Measurements from ENCODE around the gene MOB4.
"Not testable (repeated sequence)": the region's sequence is repeated elsewhere in the genome, so short reads cannot be mapped to it uniquely, and the experiment has no call there.

Gene MOB4

GRCh38 chr2:197515739-197516392, at the start of gene MOB4:
TSS of gene MOB4 (plus strand) at chr2:197516066. CDS start at chr2:197516087, 21 bp downstream.
- DNase-seq (ENCODE audit: low read depth), result peak; percentile 90

- DNase-seq (ENCODE audit: low read depth), result no peak
Observed at GRCh38 chr2:197472166-197472565, 43.7 kb upstream of the MOB4 start.

- DNase-seq (ENCODE audit: low read depth), result no peak
Observed at GRCh38 chr2:197477797-197478196, 38.1 kb upstream of the MOB4 start.

- no peak for DNase-seq (ENCODE audit: low read depth)
Observed at GRCh38 chr2:197480165-197481036, 35.5 kb upstream of the MOB4 start.

- not testable (repeated sequence) for DNase-seq (ENCODE audit: low read depth)
Observed at GRCh38 chr2:197484248-197484647, 31.6 kb upstream of the MOB4 start.

- DNase-seq (ENCODE audit: low read depth), result no peak
Observed at GRCh38 chr2:197486175-197486574, 29.7 kb upstream of the MOB4 start.

GRCh38 chr2:197487385-197487784, 28.5 kb upstream of the MOB4 start:
- no peak for DNase-seq (ENCODE audit: low read depth)

- no peak for DNase-seq (ENCODE audit: low read depth)
Observed at GRCh38 chr2:197495433-197496134, 20.3 kb upstream of the MOB4 start.

GRCh38 chr2:197496695-197497094, 19.2 kb upstream of the MOB4 start:
- DNase-seq (ENCODE audit: low read depth), result no peak

- no peak for DNase-seq (ENCODE audit: low read depth)
Observed at GRCh38 chr2:197497326-197497725, 18.5 kb upstream of the MOB4 start.

- no peak for DNase-seq (ENCODE audit: low read depth)
Observed at GRCh38 chr2:197498235-197498936, 17.5 kb upstream of the MOB4 start.

GRCh38 chr2:197498937-197499593, 16.8 kb upstream of the MOB4 start:
- DNase-seq (ENCODE audit: low read depth), result peak; percentile 36

- DNase-seq (ENCODE audit: low read depth), result peak; percentile 96
Observed at GRCh38 chr2:197499594-197500502, 16.0 kb upstream of the MOB4 start, which contains the start of the genes HSPD1 and HSPE1. TSS of gene HSPD1 (minus strand) at chr2:197499840. CDS start at chr2:197498848, 992 bp downstream. TSS of gene HSPE1 (plus strand) at chr2:197500379. CDS start at chr2:197500437, 58 bp downstream.

GRCh38 chr2:197500503-197501131, 15.2 kb upstream of the MOB4 start:
- DNase-seq (ENCODE audit: low read depth), result no peak

- DNase-seq (ENCODE audit: low read depth), result no peak
Observed at GRCh38 chr2:197502201-197502600, 13.7 kb upstream of the MOB4 start.

GRCh38 chr2:197502685-197503084, 13.2 kb upstream of the MOB4 start:
- DNase-seq (ENCODE audit: low read depth), result no peak

GRCh38 chr2:197504000-197504399, 11.9 kb upstream of the MOB4 start:
- no peak for DNase-seq (ENCODE audit: low read depth)

GRCh38 chr2:197504512-197504911, 11.4 kb upstream of the MOB4 start:
- DNase-seq (ENCODE audit: low read depth), result no peak

- DNase-seq (ENCODE audit: low read depth), result no peak
Observed at GRCh38 chr2:197506658-197507057, 9.2 kb upstream of the MOB4 start.

- DNase-seq (ENCODE audit: low read depth), result no peak
Observed at GRCh38 chr2:197513915-197514314, 2.0 kb upstream of the MOB4 start.

All from activated T-helper 9 cell treated with anti-CD3 and anti-CD28 coated beads, Interleukin-2, amount 50 U/mL, for 16 hours (primary cell).